SW 1271 (cell line): Measurements from ENCODE around the gene SBF2.
"Not testable (repeated sequence)": the region's sequence is repeated elsewhere in the genome, so short reads cannot be mapped to it uniquely, and the experiment has no call there.

Source experiments
- DNase-seq, 2 experiments: peaks; one replicate each; lab custom pipeline; 2025; lab: John Stamatoyannopoulos, UW

The SBF2 gene

GRCh38 chr11:10066441-10066840 lies 227.6 kb downstream of the SBF2 start:
- no peak for DNase-seq

GRCh38 chr11:10064828-10065227 lies 229.2 kb downstream of the SBF2 start:
- no peak for DNase-seq

GRCh38 chr11:10058356-10058755 lies 235.7 kb downstream of the SBF2 start:
- no peak for DNase-seq

GRCh38 chr11:10051868-10052586 lies 242.0 kb downstream of the SBF2 start:
- no peak for DNase-seq

- no peak for DNase-seq
Measured at GRCh38 chr11:10050561-10050960, 243.5 kb downstream of the SBF2 start.

GRCh38 chr11:10049756-10050155 lies 244.3 kb downstream of the SBF2 start:
- no peak for DNase-seq

GRCh38 chr11:10048350-10048749 lies 245.7 kb downstream of the SBF2 start:
- DNase-seq = no peak

- no peak for DNase-seq
Measured at GRCh38 chr11:10044618-10045017, 249.4 kb downstream of the SBF2 start.

- DNase-seq = no peak
Measured at GRCh38 chr11:10042699-10043098, 251.3 kb downstream of the SBF2 start.

GRCh38 chr11:10041748-10042446 lies 252.1 kb downstream of the SBF2 start:
- no peak for DNase-seq

- no peak for DNase-seq
Measured at GRCh38 chr11:10041332-10041731, 252.7 kb downstream of the SBF2 start.

GRCh38 chr11:10038521-10039302 lies 255.3 kb downstream of the SBF2 start:
- no peak for DNase-seq

GRCh38 chr11:10035932-10036331 lies 258.1 kb downstream of the SBF2 start:
- DNase-seq = not testable (repeated sequence)

- no peak for DNase-seq
Measured at GRCh38 chr11:10032935-10033334, 261.1 kb downstream of the SBF2 start.

- DNase-seq = no peak
Measured at GRCh38 chr11:10030122-10030490, 263.9 kb downstream of the SBF2 start.

- DNase-seq = no peak
Measured at GRCh38 chr11:10029386-10030121, 264.5 kb downstream of the SBF2 start.

- DNase-seq = no peak
Measured at GRCh38 chr11:10026514-10026913, 267.5 kb downstream of the SBF2 start.

- DNase-seq = no peak
Measured at GRCh38 chr11:10023212-10023611, 270.8 kb downstream of the SBF2 start.

GRCh38 chr11:10022764-10023163 lies 271.3 kb downstream of the SBF2 start:
- DNase-seq = no peak

GRCh38 chr11:10021563-10021962 lies 272.5 kb downstream of the SBF2 start:
- DNase-seq = no peak

- no peak for DNase-seq
Measured at GRCh38 chr11:10019906-10020682, 273.9 kb downstream of the SBF2 start.
